Measurements from ENCODE around the gene ATXN1.

ATXN1 gene

GRCh38 chr6:16438718-16439591 is 322.3 kb downstream of the ATXN1 start:
- no peak overlapping the region for H3K9ac ChIP-seq (ENCODE audit: low read length)
- H3K27me3 ChIP-seq (ENCODE audit: control insufficient read depth, insufficient read depth, low read length) = no peaks in the 10 kb centered on the region
- no peak overlapping the region for H3K27ac ChIP-seq (ENCODE audit: low read depth, low read length)
- no peaks in the 10 kb centered on the region for H3K36me3 ChIP-seq (ENCODE audit: control insufficient read depth, insufficient read depth, low read length)
- H3K4me1 ChIP-seq (ENCODE audit: control insufficient read depth, insufficient read depth, low read length) = no peaks in the 10 kb centered on the region
- no peak overlapping the region for H3K4me3 ChIP-seq (ENCODE audit: low read length)

GRCh38 chr6:16437984-16438383 is 323.3 kb downstream of the ATXN1 start:
- H3K4me1 ChIP-seq (ENCODE audit: control insufficient read depth, insufficient read depth, low read length) = no peaks in the 10 kb centered on the region
- no peaks in the 10 kb centered on the region for H3K36me3 ChIP-seq (ENCODE audit: control insufficient read depth, insufficient read depth, low read length)
- H3K4me3 ChIP-seq (ENCODE audit: low read length) = no peak overlapping the region
- no peaks in the 10 kb centered on the region for H3K27me3 ChIP-seq (ENCODE audit: control insufficient read depth, insufficient read depth, low read length)
- H3K9ac ChIP-seq (ENCODE audit: low read length) = no peak overlapping the region
- no peak overlapping the region for H3K27ac ChIP-seq (ENCODE audit: low read depth, low read length)

GRCh38 chr6:16437095-16437494 is 324.2 kb downstream of the ATXN1 start:
- Histone ChIP-seq H3K27me3 (ENCODE audit: control insufficient read depth, insufficient read depth, low read length) (no peaks in the 10 kb centered on the region), H3K36me3 (ENCODE audit: control insufficient read depth, insufficient read depth, low read length) (no peaks in the 10 kb centered on the region), H3K9ac (ENCODE audit: low read length) (no peak overlapping the region), H3K4me1 (ENCODE audit: control insufficient read depth, insufficient read depth, low read length) (no peaks in the 10 kb centered on the region), H3K27ac (ENCODE audit: low read depth, low read length) (no peak overlapping the region), H3K4me3 (ENCODE audit: low read length) (no peak overlapping the region)

- H3K4me3 ChIP-seq (ENCODE audit: low read length) = no peak overlapping the region
Observed at GRCh38 chr6:16436550-16436949, 324.7 kb downstream of the ATXN1 start.

GRCh38 chr6:16434885-16435284 is 326.4 kb downstream of the ATXN1 start:
- no peak overlapping the region for H3K9ac ChIP-seq (ENCODE audit: low read length)
- no peak overlapping the region for H3K27ac ChIP-seq (ENCODE audit: low read depth, low read length)
- no peak overlapping the region for H3K4me3 ChIP-seq (ENCODE audit: low read length)
- no peaks in the 10 kb centered on the region for H3K36me3 ChIP-seq (ENCODE audit: control insufficient read depth, insufficient read depth, low read length)
- no peaks in the 10 kb centered on the region for H3K4me1 ChIP-seq (ENCODE audit: control insufficient read depth, insufficient read depth, low read length)
- H3K27me3 ChIP-seq (ENCODE audit: control insufficient read depth, insufficient read depth, low read length) = no peaks in the 10 kb centered on the region

More at GRCh38 chr6:16436550-16436949, 324.7 kb downstream of the ATXN1 start:
- H3K27me3 ChIP-seq (ENCODE audit: control insufficient read depth, insufficient read depth, low read length) = no peaks in the 10 kb centered on the region
- H3K36me3 ChIP-seq (ENCODE audit: control insufficient read depth, insufficient read depth, low read length) = no peaks in the 10 kb centered on the region
- no peak overlapping the region for H3K9ac ChIP-seq (ENCODE audit: low read length)
- H3K4me1 ChIP-seq (ENCODE audit: control insufficient read depth, insufficient read depth, low read length) = no peaks in the 10 kb centered on the region
- H3K27ac ChIP-seq (ENCODE audit: low read depth, low read length) = no peak overlapping the region

- H3K36me3 ChIP-seq (ENCODE audit: control insufficient read depth, insufficient read depth, low read length) = no peaks in the 10 kb centered on the region
- no peaks in the 10 kb centered on the region for H3K4me1 ChIP-seq (ENCODE audit: control insufficient read depth, insufficient read depth, low read length)
- H3K27me3 ChIP-seq (ENCODE audit: control insufficient read depth, insufficient read depth, low read length) = no peaks in the 10 kb centered on the region
- H3K27ac ChIP-seq (ENCODE audit: low read depth, low read length) = no peak overlapping the region
- no peak overlapping the region for H3K9ac ChIP-seq (ENCODE audit: low read length)
- H3K4me3 ChIP-seq (ENCODE audit: low read length) = no peak overlapping the region
Observed at GRCh38 chr6:16433338-16433890, 327.8 kb downstream of the ATXN1 start.

- Histone ChIP-seq H3K4me3 (ENCODE audit: low read length) (no peak overlapping the region), H3K36me3 (ENCODE audit: control insufficient read depth, insufficient read depth, low read length) (no peaks in the 10 kb centered on the region), H3K9ac (ENCODE audit: low read length) (no peak overlapping the region), H3K4me1 (ENCODE audit: control insufficient read depth, insufficient read depth, low read length) (no peaks in the 10 kb centered on the region), H3K27ac (ENCODE audit: low read depth, low read length) (no peak overlapping the region), H3K27me3 (ENCODE audit: control insufficient read depth, insufficient read depth, low read length) (no peaks in the 10 kb centered on the region)
Observed at GRCh38 chr6:16432075-16433032, 328.9 kb downstream of the ATXN1 start.

- Histone ChIP-seq H3K36me3 (ENCODE audit: control insufficient read depth, insufficient read depth, low read length) (no peaks in the 10 kb centered on the region), H3K4me3 (ENCODE audit: low read length) (no peak overlapping the region), H3K27ac (ENCODE audit: low read depth, low read length) (no peak overlapping the region), H3K4me1 (ENCODE audit: control insufficient read depth, insufficient read depth, low read length) (no peaks in the 10 kb centered on the region), H3K9ac (ENCODE audit: low read length) (no peak overlapping the region), H3K27me3 (ENCODE audit: control insufficient read depth, insufficient read depth, low read length) (no peaks in the 10 kb centered on the region)
Observed at GRCh38 chr6:16431106-16431505, 330.2 kb downstream of the ATXN1 start.

GRCh38 chr6:16430391-16431089 is 330.7 kb downstream of the ATXN1 start:
- H3K27ac ChIP-seq (ENCODE audit: low read depth, low read length) = no peak overlapping the region
- no peaks in the 10 kb centered on the region for H3K36me3 ChIP-seq (ENCODE audit: control insufficient read depth, insufficient read depth, low read length)
- no peaks in the 10 kb centered on the region for H3K4me1 ChIP-seq (ENCODE audit: control insufficient read depth, insufficient read depth, low read length)
- no peaks in the 10 kb centered on the region for H3K27me3 ChIP-seq (ENCODE audit: control insufficient read depth, insufficient read depth, low read length)
- H3K4me3 ChIP-seq (ENCODE audit: low read length) = no peak overlapping the region
- no peak overlapping the region for H3K9ac ChIP-seq (ENCODE audit: low read length)

GRCh38 chr6:16429669-16430068 is 331.6 kb downstream of the ATXN1 start:
- Histone ChIP-seq H3K4me3 (ENCODE audit: low read length) (no peak overlapping the region), H3K36me3 (ENCODE audit: control insufficient read depth, insufficient read depth, low read length) (no peaks in the 10 kb centered on the region), H3K9ac (ENCODE audit: low read length) (no peak overlapping the region), H3K27ac (ENCODE audit: low read depth, low read length) (no peak overlapping the region), H3K27me3 (ENCODE audit: control insufficient read depth, insufficient read depth, low read length) (no peaks in the 10 kb centered on the region), H3K4me1 (ENCODE audit: control insufficient read depth, insufficient read depth, low read length) (no peaks in the 10 kb centered on the region)

- H3K4me1 ChIP-seq (ENCODE audit: control insufficient read depth, insufficient read depth, low read length) = no peaks in the 10 kb centered on the region
- H3K9ac ChIP-seq (ENCODE audit: low read length) = no peak overlapping the region
- no peaks in the 10 kb centered on the region for H3K27me3 ChIP-seq (ENCODE audit: control insufficient read depth, insufficient read depth, low read length)
- H3K27ac ChIP-seq (ENCODE audit: low read depth, low read length) = no peak overlapping the region
- no peak overlapping the region for H3K4me3 ChIP-seq (ENCODE audit: low read length)
- no peaks in the 10 kb centered on the region for H3K36me3 ChIP-seq (ENCODE audit: control insufficient read depth, insufficient read depth, low read length)
Observed at GRCh38 chr6:16427124-16427523, 334.1 kb downstream of the ATXN1 start.
